ENCODE data around the gene DND1.
"Not testable (repeated sequence)": the region's sequence is repeated elsewhere in the genome, so short reads cannot be mapped to it uniquely, and the experiment has no call there.

The DND1 gene

DNA sequence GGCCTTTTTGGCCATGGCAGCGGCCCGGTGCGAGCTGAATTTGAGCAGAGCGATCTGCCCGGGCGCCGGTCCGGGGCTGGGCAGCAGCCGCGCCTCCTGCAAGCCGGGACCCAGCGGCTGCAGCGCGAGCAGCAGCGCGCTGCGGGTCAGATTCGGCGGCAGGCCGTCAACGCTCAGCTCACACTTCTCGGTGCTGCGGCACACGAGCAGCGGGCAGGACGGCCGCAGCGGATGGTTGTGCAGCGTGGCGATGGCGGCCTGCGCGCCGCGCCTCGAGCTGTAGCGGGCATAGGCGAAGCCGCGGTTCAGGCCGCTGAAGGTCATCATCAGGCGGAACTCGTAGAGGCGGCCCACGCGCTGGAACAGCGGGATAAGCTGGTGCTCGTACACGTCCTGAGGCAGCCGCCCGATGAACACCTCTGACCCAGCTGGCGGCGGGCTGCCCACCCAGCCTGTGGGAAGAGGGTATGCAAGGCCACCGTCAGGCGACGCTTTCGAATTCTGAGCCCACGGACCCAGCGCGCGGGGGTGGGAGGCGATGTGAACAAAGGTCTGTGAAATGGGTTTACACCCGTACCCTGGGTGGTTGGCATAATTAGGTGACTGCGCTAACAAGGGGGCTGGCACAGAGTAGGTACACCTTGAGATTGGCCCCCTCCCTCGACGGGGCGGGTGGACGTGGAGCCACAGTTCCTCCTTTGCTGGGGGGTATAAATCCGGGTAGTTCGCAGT, 755 bp downstream of the DND1 start:
- no peak for DNase-seq (ENCODE audit: low read depth in 1 of 2, low spot score in 1 of 2)

DNA sequence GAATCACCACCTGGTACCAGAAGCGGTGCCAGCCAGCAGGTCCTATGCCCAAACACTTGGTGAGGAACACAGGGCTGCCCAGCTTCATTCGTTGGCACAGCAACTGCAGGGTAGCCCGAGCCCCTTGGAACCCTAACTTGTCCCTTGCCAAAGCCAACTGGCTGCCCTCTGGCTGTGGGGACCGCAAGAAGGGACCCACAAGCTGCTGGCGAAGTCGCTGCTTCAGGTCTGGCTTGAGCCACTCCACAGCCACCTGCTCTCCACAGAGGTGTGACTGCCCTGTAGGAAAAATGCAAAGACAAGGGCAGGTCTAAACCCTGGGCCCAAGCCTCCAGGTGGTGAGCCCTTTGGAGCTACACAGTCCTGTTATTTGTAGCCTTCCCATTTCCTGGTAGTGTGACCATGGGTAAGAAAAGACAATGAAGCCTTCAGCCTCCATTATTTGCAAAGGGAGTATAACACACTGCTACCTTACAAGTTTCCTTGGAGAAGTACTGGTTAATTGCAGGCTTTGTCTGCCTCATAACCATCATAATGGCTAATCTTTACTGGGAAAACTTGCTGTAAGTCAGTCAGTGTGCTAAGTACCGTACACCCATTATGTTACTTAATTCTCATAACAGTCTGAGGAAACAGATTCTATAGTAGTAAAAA, 1.8 kb downstream of the DND1 start:
- DNase-seq (ENCODE audit: low read depth in 1 of 2, low spot score in 1 of 2) = no peak

DNA sequence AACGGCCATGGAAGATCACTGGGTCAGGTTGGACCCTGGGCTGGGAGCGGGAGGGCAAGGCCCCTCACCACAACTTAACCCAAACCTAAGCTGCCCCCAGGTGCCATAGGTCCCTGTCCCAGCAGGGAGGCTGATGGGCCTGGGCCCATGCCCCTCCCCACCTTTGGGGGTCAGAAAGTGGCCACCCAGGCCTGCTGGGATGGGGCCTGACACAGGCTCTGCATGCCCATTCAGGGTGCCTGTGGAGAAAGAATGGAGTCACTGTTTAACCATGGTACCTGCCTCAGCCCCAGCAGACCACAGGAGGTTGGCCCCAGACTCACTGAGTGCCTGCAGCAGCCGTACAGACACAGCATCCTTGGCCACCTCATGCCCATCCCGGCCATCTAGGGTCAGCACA, 2.3 kb downstream of the DND1 start:
- not testable (repeated sequence) for DNase-seq (ENCODE audit: low read depth in 1 of 2, low spot score in 1 of 2)

DNA sequence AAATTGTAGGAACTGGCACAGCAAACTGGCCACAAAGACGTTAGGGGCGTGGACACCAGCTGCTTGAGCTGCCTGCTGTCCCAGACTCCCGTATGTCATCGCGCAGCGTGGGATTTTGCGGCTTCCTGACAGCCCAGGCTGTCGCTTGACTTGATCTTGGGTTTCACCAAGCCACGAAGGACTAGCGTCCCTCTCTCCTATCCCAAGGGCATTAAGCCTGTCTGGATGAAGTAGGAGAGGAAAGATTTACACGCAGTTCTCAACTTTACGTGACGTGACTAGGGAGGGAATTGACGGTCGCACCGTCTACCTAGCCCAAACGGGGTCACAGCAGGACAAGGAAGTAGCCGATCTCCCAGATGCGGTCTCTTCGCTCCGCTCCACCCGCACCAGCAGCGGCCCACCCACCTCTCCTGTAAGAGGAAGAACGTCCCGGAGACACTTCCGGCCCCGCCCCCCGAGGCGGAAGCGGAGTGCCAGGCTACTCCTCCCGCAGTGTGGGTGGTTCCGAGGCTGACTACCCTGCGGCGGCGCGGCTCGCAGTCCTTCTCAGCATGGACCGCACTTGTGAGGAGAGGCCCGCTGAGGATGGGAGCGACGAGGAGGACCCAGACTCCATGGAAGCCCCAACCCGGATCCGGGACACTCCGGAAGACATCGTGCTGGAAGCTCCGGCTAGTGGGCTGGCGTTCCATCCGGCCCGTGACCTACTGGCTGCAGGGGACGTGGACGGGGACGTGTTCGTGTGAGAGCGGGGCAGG, 8.8 kb downstream of the DND1 start, which contains the start of gene WDR55:
Gene WDR55 (plus strand): TSS at position 546 of the 761 bp plus-strand sequence. CDS start 9 bp downstream, at position 555.
- peak; percentile 92 to 95 for DNase-seq (ENCODE audit: low read depth in 1 of 2, low spot score in 1 of 2)

DNA sequence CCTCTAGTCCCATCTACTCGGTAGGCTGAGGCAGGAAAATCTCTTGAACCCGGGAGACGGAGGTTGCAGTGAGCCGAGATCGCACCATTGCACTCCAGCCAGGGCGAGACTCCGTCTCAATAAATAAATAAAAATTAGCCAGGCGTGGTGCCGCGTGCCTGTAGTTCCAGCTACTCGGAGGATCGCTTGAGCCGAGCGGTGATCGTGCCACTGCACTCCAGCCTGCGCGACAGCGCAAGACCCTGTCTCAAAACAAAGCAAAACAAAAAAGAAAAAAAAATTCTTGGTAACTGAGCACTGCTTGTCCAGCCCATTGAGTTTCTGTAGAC, 9.4 kb downstream of the DND1 start:
- DNase-seq (ENCODE audit: low read depth in 1 of 2, low spot score in 1 of 2) = no peak

DNA sequence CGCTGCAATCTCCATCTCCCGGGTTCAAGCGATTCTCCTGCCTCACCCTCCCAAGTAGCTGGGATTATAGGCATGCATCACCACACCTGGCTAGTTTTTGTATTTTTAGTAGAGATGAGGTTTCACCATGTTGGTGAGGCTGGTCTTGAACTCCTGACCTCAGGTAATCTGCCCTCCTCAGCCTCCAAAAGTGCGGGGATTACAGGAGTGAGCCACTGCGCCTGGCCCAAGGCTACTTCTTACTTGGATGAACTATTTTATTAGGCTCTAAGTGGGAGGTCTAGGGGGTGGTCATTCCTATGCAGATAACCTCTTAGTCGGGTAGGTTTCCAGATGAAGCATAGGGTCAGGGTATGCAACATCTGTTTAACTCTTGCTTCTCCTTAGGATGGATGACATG, 13.0 kb downstream of the DND1 start:
- DNase-seq (ENCODE audit: low read depth in 1 of 2, low spot score in 1 of 2) = not testable (repeated sequence)

DNA sequence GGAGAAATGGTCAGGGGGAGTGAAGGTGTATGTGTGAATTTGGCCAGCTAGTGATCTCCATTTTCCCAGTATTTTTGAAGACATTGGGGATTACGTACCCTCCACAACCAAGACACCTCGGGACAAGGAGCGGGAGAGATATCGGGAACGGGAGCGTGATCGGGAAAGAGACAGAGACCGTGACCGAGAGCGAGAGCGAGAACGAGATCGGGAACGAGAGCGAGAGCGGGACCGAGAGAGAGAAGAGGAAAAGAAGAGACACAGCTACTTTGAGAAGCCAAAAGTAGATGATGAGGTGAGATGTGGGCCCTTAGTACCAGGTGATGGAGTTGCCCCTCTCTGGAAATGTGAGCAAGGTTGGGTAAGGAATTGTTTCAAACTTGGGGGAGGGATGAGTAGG, 14.5 kb downstream of the DND1 start:
- no peak for DNase-seq (ENCODE audit: low read depth in 1 of 2, low spot score in 1 of 2)

DNA sequence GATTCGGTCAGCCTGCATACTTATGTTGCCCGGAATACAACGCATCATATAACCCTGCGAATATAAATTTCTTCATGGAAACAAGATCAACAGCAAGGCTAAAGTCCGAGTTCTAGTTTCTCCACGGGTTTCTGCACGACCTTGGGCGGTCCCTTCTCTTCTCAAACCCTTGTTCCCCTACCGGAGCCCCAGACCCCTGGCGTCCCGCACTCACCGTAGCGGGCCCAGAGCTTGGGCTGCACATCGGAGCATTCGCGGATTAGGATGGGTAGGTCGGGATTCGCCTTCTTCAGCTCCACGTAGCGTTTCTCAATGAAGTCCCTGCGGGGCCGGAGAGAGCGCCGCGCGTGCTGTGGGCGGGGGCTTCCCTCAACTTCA, 26.3 kb downstream of the DND1 start:
- no peak for DNase-seq (ENCODE audit: low read depth in 1 of 2, low spot score in 1 of 2)

DNA sequence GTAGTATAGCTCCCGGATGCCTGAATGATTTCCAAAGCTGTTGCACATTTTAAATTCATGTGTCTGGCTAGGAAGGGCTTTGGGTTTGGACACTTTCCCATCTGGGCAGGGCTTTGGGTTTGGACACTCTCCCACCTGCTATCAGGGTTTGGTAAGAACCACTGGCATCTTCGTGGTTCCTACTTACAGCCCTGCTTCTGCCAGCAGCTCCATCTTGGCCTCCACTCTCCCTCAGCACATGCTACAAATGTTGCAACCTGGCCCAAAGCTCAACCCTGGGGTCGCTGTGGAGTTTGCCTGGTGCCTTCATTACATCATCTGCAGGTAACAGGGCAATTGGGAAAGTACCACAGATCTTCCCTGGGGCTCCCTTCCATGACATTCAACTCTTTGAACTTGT, 30.7 kb downstream of the DND1 start:
- DNase-seq (ENCODE audit: low read depth in 1 of 2, low spot score in 1 of 2) = no peak

DNA sequence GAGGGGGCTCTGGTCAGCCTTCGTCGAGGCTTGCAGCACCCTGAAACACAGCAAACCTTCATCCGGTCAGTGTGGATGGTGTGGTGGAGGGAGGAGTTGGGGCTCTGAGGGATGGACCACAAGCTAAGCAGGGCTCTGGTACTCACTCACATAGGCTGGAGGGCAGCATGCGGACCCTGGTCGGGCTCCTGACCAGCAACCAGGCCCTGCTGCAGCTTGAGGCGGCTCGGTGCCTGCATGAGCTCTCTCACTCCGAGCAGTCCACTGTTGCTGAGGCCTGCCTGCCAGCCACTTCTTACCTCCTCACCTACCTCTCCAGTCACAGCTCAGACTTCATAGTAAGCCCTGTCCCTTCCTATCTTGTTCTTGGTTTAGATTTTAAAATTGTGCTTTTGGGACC, 31.7 kb downstream of the DND1 start:
- no peak for DNase-seq (ENCODE audit: low read depth in 1 of 2, low spot score in 1 of 2)

DNA sequence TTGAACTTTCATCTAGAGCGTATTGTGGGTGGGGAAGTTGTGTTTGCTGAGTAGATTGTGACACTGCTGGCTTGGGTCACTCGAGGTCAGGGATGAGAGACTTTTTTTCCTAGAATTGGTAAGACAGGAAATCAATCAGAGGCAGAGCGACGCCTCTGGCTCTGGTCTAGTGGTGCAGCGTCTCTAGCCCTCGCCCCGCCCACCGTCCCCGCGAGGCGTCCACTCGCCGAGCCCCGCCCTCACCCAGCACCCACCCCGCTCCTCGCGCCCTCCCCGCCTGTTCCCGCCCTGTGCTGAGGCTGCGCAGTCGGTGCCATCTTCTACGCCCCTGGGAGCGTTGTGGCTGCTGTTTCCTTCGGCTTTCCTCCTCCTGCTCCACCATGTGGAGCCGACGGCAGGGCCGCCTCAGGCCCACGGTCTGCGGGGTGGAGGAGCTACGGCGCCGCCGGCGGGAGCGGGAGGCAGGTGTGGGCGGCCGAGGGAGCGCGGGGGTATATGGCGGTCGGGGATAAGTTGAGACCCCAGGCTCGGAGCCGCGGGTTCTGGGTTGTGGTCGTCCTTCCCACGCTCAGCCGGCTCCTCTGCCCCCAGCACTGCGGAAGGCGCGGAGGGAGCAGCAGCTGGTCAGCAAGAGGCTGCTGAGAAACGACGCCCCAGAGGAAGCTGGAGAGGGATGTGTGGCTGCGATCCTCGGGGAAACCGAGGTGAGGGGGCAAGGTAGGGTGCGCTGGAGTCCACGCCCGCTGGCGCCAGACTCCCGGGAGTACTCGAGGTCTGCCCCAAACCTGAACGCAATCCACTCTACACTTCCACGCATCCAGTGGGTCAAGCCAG, 34.0 kb downstream of the DND1 start, which contains the start of gene TMCO6:
Gene TMCO6 (plus strand): TSS at position 304 of the 834 bp plus-strand sequence. CDS start 77 bp downstream, at position 381.
- DNase-seq (ENCODE audit: low read depth in 1 of 2, low spot score in 1 of 2) = peak; percentile 94 to 96

DNA sequence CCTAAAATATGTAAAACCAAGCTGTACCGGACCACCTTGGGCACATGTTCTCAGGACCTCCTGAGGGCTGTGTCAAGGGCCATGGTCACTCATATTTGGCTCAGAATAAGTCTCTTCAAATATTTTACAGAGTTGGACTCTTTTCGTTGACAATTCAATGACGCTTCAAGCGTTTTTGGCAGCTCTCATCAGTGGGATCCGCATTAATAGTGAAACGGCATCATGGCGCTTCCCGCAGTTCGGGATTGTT, 34.6 kb downstream of the DND1 start:
- DNase-seq (ENCODE audit: low read depth in 1 of 2, low spot score in 1 of 2) = not testable (repeated sequence)

DNA sequence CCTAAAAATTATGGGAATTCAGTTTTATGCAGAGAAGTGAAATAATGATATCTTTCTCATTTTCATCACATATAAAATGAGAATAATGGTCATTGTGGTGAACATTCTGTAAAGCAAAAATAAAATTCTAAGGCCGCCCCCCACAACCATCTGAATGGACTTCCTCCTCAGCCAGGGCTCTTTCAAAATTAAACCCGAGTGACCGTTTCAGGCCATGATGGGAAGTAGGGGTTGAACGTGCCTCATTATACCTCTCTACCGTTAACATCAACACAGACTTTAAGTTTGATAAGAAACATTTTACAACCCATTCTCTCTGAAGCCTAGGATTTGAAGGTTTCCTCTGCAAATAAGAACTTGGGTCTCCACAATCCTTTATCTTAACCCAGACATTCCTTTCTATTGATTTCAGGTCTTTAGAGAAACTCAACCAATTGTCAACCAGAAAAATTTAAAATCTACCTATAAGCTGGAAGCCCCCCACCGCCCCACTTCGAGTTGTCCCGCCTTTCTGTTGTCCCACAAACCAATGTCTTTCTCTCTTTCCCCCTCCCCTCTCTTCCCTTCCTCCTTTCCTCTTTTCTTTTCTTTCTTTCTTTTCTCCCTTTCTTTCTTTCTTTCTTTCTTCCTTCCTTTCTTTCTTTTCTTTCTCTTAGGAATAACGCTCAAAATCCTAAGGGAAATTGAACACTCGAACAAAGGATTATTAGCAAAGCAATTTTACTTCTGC, 35.8 kb downstream of the DND1 start:
- no peak for DNase-seq (ENCODE audit: low read depth in 1 of 2, low spot score in 1 of 2)

DNA sequence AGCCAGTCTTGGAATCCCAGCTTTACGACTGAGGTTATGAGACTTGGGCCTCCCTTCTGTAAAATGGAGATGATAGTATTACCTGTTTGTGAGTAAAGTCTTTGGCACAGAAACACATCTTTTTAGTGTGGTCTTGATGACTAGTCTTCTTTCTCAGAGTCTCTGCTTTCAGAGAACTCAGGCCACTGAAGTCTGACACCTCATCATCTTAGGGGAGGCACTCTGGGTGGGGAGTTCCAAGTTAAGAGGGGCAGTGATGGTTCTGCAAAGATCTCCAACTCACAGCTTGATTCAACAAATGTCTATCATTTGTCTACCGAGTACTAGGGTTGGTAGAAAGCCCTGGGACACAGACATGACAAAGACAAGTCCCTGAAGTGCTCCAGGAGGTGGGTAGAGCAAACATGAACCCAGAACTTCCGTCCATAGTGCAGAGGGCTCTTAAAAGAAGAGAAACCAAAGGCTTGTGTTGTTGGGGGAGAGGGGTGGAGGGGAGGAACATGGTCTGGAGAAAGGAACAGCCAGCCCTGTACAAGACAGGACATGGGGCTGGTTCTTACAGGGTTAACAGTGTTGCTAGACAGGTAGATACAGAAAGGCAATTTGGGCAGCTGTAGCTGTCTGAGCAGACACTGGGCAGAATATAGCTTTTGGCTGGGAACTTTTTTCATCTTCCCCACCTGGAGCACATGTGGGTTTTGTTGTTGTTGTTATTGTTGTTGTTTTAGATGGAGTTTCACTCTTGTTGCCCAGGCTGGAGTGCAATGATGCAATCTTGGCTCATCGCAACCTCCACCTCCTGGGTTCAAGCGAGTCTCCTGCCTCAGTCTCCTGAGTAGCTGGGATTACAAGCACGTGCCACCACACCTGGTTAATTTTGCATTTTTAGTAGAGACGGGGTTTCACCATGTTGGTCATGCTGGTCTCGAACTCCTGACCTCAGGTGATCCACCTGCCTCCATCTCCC, 37.8 kb downstream of the DND1 start:
- no peak for DNase-seq (ENCODE audit: low read depth in 1 of 2, low spot score in 1 of 2)

DNA sequence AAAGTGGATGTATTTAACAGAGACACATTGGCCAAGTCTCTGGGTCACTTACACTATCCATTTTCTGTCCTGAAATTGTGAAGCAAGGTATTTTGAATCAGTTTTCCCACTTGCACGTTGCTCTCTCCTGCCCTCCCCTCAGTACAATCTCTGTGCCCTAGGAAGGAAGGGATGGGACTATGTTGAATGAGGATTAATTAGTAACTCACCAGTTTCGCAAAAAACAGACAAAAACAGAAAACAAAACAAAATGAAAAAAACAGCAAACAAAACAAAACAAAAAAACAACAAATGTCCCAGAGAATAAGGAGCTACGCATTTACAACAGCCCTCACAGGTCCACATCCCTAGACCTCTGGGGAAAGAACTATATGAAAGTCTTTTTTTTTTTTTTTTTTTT, 39.3 kb downstream of the DND1 start:
- DNase-seq (ENCODE audit: low read depth in 1 of 2, low spot score in 1 of 2) = no peak

DNA sequence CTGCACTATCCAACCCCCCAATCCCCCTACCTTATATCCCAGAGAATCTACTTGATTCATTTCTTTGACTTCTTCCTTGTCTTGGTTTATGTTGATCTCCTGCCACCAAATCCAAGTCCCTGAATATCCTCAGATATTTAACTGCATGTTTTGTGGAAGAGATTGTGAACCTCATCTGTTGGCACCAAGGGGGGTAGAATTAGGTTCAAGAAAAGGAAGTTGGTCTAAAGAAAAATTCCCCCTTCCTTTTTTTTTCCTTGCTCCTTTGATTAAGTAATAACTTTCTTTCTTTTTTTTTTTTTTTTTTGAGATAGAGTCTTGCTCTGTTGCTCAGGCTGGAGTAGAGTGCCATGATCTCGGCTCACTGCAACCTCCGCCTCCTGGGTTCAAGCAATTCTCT, 39.9 kb downstream of the DND1 start:
- no peak for DNase-seq (ENCODE audit: low read depth in 1 of 2, low spot score in 1 of 2)

DNA sequence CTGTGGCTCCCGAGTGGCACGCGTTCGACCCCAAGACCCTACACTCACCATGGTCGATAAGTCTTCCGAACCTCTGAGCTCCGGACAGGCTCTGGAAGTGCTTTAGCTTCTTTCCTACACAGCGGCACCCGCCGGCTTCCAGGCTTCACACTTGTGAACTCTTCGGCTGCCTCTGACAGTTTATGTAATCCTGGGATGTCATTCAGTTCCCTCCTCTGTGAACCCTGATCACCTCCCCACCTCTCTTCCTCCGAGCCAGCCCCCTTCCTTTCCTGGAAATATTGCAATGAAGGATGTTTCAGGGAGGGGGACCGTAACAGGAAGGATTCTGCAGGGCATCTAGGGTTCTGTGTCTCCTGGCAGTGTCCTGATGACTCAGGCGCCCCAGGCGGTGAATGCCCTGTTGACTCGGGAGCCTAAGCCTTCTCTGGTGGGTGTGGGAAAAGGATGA, 40.3 kb downstream of the DND1 start, which contains the start of gene CD14:
Gene CD14 (minus strand): TSS at position 155 of the 451 bp plus-strand sequence. CDS start 104 bp downstream, at position 51.
- DNase-seq (ENCODE audit: low read depth in 1 of 2, low spot score in 1 of 2) = no peak

DNA sequence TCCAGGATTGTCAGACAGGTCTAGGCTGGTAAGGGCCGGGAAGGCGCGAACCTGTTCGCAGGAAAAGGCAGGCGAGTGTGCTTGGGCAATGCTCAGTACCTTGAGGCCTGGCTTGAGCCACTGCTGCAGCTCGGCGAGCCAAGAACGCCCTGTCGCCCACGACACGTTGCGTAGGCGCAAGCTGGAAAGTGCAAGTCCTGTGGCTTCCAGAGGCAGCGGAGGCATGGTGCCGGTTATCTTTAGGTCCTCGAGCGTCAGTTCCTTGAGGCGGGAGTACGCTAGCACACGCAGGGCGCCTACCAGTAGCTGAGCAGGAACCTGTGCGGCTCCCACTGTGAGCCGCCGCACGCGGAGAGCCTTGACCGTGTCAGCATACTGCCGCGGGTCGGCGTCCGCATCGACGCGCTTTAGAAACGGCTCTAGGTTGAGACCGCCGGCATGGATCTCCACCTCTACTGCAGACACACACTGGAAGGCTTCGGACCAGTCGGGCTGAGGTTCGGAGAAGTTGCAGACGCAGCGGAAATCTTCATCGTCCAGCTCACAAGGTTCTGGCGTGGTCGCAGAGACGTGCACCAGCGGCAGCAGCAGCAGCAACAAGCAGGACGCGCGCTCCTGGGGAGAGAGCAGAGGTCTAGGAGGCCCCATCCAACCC, 40.9 kb downstream of the DND1 start:
- DNase-seq (ENCODE audit: low read depth in 1 of 2, low spot score in 1 of 2) = peak in 1 of 2 donors; percentile 19

DNA sequence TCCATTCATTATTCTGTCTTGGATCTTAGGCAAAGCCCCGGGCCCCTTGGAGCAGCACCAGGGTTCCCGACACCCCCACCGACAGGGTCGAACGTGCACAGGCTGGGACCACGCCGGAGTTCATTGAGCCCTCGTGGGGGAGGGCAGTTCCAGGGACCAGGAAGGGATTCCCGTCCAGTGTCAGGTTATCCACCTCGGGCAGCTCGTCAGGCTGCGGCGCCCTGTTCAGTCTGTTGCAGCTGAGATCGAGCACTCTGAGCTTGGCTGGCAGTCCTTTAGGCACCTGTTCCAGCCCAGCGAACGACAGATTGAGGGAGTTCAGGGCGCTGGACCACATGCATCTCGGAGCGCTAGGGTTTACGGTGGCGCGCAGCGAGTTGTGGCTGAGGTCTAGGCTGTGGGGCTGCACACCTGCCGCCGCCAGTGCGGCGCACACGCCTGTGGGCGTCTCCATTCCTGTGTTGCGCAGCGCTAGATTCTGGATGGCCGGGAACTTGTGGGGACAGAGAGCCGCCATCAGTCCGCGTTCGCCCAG, 41.5 kb downstream of the DND1 start:
- DNase-seq (ENCODE audit: low read depth in 1 of 2, low spot score in 1 of 2) = no peak
